Heart left ventricle (tissue), 16 donors: ENCODE results near the gene TTC3. TPM values are rescaled to one million over a fixed set of nuclear protein-coding genes. Genes with fewer than 3 reads are reported as not detected.

Experiments used
- ATAC-seq, 4 donors: fragments of 200-7000 bp; cut with Tn5 transposase; one replicate each; pipeline ENCODE4 v1.9.1; 2020 to 2022; ENCODE audit warnings: moderate library complexity in 4 of 4, mild to moderate bottlenecking in 3 of 4, moderate number of reproducible peaks in 1 of 4
- DNase-seq, 5 donors: peaks; one replicate each; pipeline ENCODE4 v3.0.0-alpha.2; 2020
- H3K27ac ChIP-seq, 12 donors: fragments of 200-600 bp; sonication (generic) in 4 of 12; one replicate each; pipeline versions ENCODE4 v1.5.0 to v1.8.0; 2016 to 2022; ENCODE audit warnings: mild to moderate bottlenecking in 2 of 12
- H3K27me3 ChIP-seq, 9 donors: fragments of 200-600 bp; sonication (generic) in 2 of 9; one replicate each; pipeline versions ENCODE4 v1.5.1 to v1.8.0; 2016 to 2022; ENCODE audit warnings: mild to moderate bottlenecking in 3 of 9
- H3K36me3 ChIP-seq, 9 donors: fragments of 200-600 bp; sonication (generic) in 2 of 9; one replicate each; pipeline versions ENCODE4 v1.5.0 to v1.8.0; 2018 to 2022; ENCODE audit warnings: mild to moderate bottlenecking in 2 of 9
- H3K4me1 ChIP-seq, 12 donors: fragments of 200-600 bp; sonication (generic) in 4 of 12; one replicate each; pipeline versions ENCODE4 v1.5.0 to v1.8.0; 2016 to 2022; ENCODE audit warnings: mild to moderate bottlenecking in 3 of 12
- H3K4me3 ChIP-seq, 12 donors: fragments of 200-600 bp; sonication (generic) in 4 of 12; one replicate each; pipeline versions ENCODE4 v1.5.0 to v1.8.0; 2017 to 2022; ENCODE audit warnings: mild to moderate bottlenecking in 9 of 12, moderate library complexity in 4 of 12
- H3K9me3 ChIP-seq, 12 donors: fragments of 200-600 bp; sonication (generic) in 4 of 12; one replicate each; pipeline versions ENCODE4 v1.5.0 to v1.8.0; 2016 to 2022; ENCODE audit warnings: mild to moderate bottlenecking in 1 of 12
- CTCF ChIP-seq, 12 donors: fragments of 200-600 bp; sonication (generic) in 4 of 12; IDR thresholded peaks; one replicate each; pipeline versions ENCODE4 v1.5.0 to v1.8.0; 2018 to 2022; ENCODE audit warnings: antibody characterized with exemption in 12 of 12, mild to moderate bottlenecking in 5 of 12
- POLR2A ChIP-seq, 2 donors: fragments of 450-650 bp; IDR thresholded peaks; one replicate each; pipeline ENCODE4 v1.6.1; 2017; ENCODE audit warnings: antibody characterized with exemption in 2 of 2, mild to moderate bottlenecking in 2 of 2, moderate library complexity in 2 of 2
- WGBS, 4 donors: extraction: QIAGEN DNeasy Blood & Tissue Kit in 2 of 4; methylation state at CpG; one replicate each; pipeline versions ENCODE4 v1.1.5 to v1.1.7; 2013 to 2018; 5-methylcytosine and 5-hydroxymethylcytosine counted together
- intact Hi-C, 10 donors: fragments of 100-400 bp; cut with DNase I; formaldehyde crosslinking; loops; one replicate each; pipeline versions ENCODE4 v1.11.1 to v1.14.2; 2022
- polyA plus RNA-seq, 2 donors: library from polyadenylated mRNA; stranded (reverse); fragments of 200-250 nt; gene quantifications; one replicate each; pipeline ENCODE4 v1.2.3, GENCODE V29; 2013
- total RNA-seq, 9 donors: library from RNA; depleted of rRNA in 2 of 9; stranded (reverse); fragments of >200 nt in 2 of 9; fragmentation: NEBNext Ultra II Directional in 3 of 9; extraction: Animal tissue kit (Norgen Biotek cat#: 25700) in 3 of 9; gene quantifications; one replicate each; pipeline versions ENCODE4 v1.1.0 to v1.2.4, GENCODE V29; 2016 to 2023
- donor health status: ischemic (EF 13 %, LVEDD 7.1; RV severe dilation, severe dysfunction).
- donor health status: healthy with polysubstance abuse.
- donor health status: DM: no; HTN: yes; CAD: no.
- donor health status: DM: no; HTN: no; CAD: no.
- donor health status: ischemic (EF 25% LVEDD 6.9; RV normal size, moderate dysfunction).
- donor health status: ischemic (EF 25% LVEDD 5.7; RV mildly dilated, moderate dysfunction).
- donor health status: healthy.
- donor health status: DM: yes; HTN: yes; CAD: no.
- donor health status: ischemic (EF 35%, LVEDD 5.7; RV mildly dilated, moderate dysfunction).
- donor health status: nonischemic (EF 11% LVEDD 7.7; RV severe dilation, severe dysfunction).
- donor health status: DM: yes; HTN: yes; CAD: no.
- donor health status: PGD.
- donor health status: ischemic (EF 29% LVEDD 5.4; RV normal size, mild dysfunction).
- donor health status: nonischemic (EF 23%, LVEDD 6.1; RV moderate dilation, normal function).

The TTC3 gene
- total and polyA plus RNA-seq, 11 donors: 15.2 to 72.1 (median 44.5) TPM

GRCh38 chr21:37176716-37177115 is 103.7 kb downstream of the TTC3 start:
- DNase-seq (no peak), ATAC-seq (no peak)
- Histone ChIP-seq H3K9me3 (no peaks in the 10 kb centered on the region), H3K4me1 (peaks cover 0 to 9% (median 2%) of the 10 kb centered on the region in 12 donors), H3K36me3 (peaks cover 0 to 89% (median 76%) of the 10 kb centered on the region in 9 donors), H3K27ac (no peak overlapping the region), H3K4me3 (no peak overlapping the region), H3K27me3 (no peaks in the 10 kb centered on the region)
- no peak for TF ChIP-seq POLR2A (IDR thresholded peaks at IDR 0.05)
- no peak for TF ChIP-seq CTCF (IDR thresholded peaks at IDR 0.05)
- WGBS, 4 donors: 90 to 94% (median 93%) methylated on average over 3 to 5 of the region's 5 CpGs
- intact Hi-C loops: no loop called here

DNA sequence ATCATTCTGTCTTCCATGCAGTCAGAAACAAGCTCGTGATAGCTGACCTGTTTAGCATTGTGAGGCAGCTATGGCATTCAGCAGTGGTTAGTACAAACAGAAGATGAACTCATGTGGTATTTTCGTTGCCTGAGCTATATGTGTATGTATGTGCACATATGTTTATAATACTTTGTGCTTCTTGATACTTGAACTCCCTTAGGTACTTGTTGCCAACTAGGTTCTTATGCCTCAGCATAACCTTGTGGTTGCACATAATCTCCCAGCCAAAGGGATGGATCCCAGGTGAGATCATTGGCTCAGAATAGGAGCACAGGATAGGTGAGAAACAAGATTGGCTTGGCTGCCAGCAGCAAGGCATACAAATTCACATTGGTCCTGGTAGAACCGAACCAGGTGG is 108.0 kb downstream of the TTC3 start:
- TF ChIP-seq POLR2A (IDR thresholded peaks at IDR 0.05) (no peak), CTCF (IDR thresholded peaks at IDR 0.05) (no peak)
- intact Hi-C loops: no loop called here
- Histone ChIP-seq H3K27me3 (no peaks in the 10 kb centered on the region), H3K27ac (peak overlapping the region in 4 of 12 donors; percentile 19 to 36 (median 26)), H3K36me3 (peaks cover 0 to 92% (median 54%) of the 10 kb centered on the region in 9 donors), H3K9me3 (no peaks in the 10 kb centered on the region), H3K4me3 (no peak overlapping the region), H3K4me1 (peaks cover 0 to 11% (median 2%) of the 10 kb centered on the region in 12 donors)
- DNase-seq: no peak
- ATAC-seq: peak in 2 of 4 donors; percentile 56 to 82
- WGBS, 4 donors: 72 to 79% (median 74%) methylated on average over 3 of the region's 3 CpGs

GRCh38 chr21:37182222-37182621 is 109.2 kb downstream of the TTC3 start:
- ATAC-seq (peak in 1 of 4 donors; percentile 20), DNase-seq (no peak)
- H3K36me3 ChIP-seq: peaks cover 0 to 92% (median 56%) of the 10 kb centered on the region in 9 donors
- H3K4me3 ChIP-seq: no peak overlapping the region
- no peak overlapping the region for H3K27ac ChIP-seq
- no peaks in the 10 kb centered on the region for H3K27me3 ChIP-seq
- WGBS, 4 donors: 66 to 88% (median 74%) methylated on average over 6 of the region's 6 CpGs
- H3K9me3 ChIP-seq: no peaks in the 10 kb centered on the region
- H3K4me1 ChIP-seq: peaks cover 0 to 11% (median 2%) of the 10 kb centered on the region in 12 donors
- intact Hi-C loops: no loop called here
- no peak for TF ChIP-seq POLR2A (IDR thresholded peaks at IDR 0.05)
- no peak for TF ChIP-seq CTCF (IDR thresholded peaks at IDR 0.05)

DNA sequence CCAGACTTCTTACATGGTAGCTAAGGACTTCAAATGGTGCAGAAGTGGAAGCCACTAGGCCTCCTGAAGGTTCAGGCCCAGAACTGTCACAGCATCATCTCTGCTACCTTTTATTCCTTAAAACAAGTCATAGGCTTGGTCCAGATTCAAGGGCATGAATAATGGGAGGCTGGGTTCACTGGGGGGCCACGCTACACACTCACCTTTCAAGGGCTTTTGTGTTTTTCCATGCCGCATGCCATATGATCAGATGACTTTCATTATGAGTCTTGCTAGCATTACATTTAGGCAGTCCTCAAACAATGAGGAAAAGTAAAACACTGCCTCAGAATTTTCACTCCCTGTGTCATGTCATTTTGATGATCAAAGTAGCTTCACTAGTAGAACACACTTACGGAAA is 110.7 kb downstream of the TTC3 start:
- peaks cover 0 to 11% (median 2%) of the 10 kb centered on the region in 12 donors for H3K4me1 ChIP-seq
- peaks cover 0 to 92% (median 56%) of the 10 kb centered on the region in 9 donors for H3K36me3 ChIP-seq
- TF ChIP-seq CTCF (IDR thresholded peaks at IDR 0.05) (no peak), POLR2A (IDR thresholded peaks at IDR 0.05) (no peak)
- H3K4me3 ChIP-seq: no peak overlapping the region
- no peaks in the 10 kb centered on the region for H3K9me3 ChIP-seq
- intact Hi-C loops: no loop called here
- no peak for ATAC-seq
- H3K27ac ChIP-seq: no peak overlapping the region
- 95 to 100% (median 97%) methylated on average over 3 of the region's 3 CpGs for WGBS, 4 donors
- DNase-seq: no peak
- H3K27me3 ChIP-seq: no peaks in the 10 kb centered on the region
